Spleen (tissue), 11 donors: ENCODE data around the gene PALD1. TPM values are rescaled to one million over a fixed set of nuclear protein-coding genes. Genes with fewer than 3 reads are reported as not detected.

Experiments used
- DNase-seq: peaks from one replicate; pipeline ENCODE4 v3.0.0-alpha.2; 2020
- H3K27ac ChIP-seq, 8 donors: fragments of 200-600 bp; sonication (generic) in 7 of 8; 1 replicate in 4 of 8; 2 replicates in 4 of 8; pipeline versions ENCODE4 v1.5.0 to v1.8.0; 2016 to 2021; ENCODE audit warnings: inconsistent platforms in 4 of 8, mild to moderate bottlenecking in 4 of 8, moderate library complexity in 1 of 8
- H3K27me3 ChIP-seq, 7 donors: fragments of 200-600 bp; sonication (generic) in 6 of 7; replicated peaks in 1 of 7; 1 replicate in 4 of 7; 2 replicates in 3 of 7; pipeline versions ENCODE4 v1.5.0 to v1.8.0; 2016 to 2021; ENCODE audit warnings: inconsistent platforms in 3 of 7, mild to moderate bottlenecking in 1 of 7
- H3K36me3 ChIP-seq, 6 donors: fragments of 200-600 bp; sonication (generic) in 5 of 6; 1 replicate in 4 of 6; 2 replicates in 2 of 6; pipeline versions ENCODE4 v1.5.0 to v1.8.0; 2016 to 2021; ENCODE audit warnings: inconsistent platforms in 2 of 6
- H3K4me1 ChIP-seq, 6 donors: fragments of 200-600 bp; sonication (generic) in 5 of 6; 1 replicate in 3 of 6; 2 replicates in 3 of 6; pipeline versions ENCODE4 v1.5.0 to v1.8.0; 2016 to 2021; ENCODE audit warnings: inconsistent platforms in 3 of 6
- H3K4me3 ChIP-seq, 8 donors: fragments of 200-600 bp; sonication (generic) in 7 of 8; 1 replicate in 4 of 8; 2 replicates in 4 of 8; pipeline versions ENCODE4 v1.5.0 to v1.8.0; 2016 to 2021; ENCODE audit warnings: inconsistent platforms in 4 of 8, mild to moderate bottlenecking in 4 of 8, moderate library complexity in 2 of 8
- H3K9me3 ChIP-seq, 8 donors: fragments of 200-600 bp; sonication (generic) in 7 of 8; 1 replicate in 4 of 8; 2 replicates in 4 of 8; pipeline versions ENCODE4 v1.5.0 to v1.8.0; 2016 to 2021; ENCODE audit warnings: inconsistent platforms in 4 of 8
- POLR2A ChIP-seq, 3 donors: fragments of 450-650 bp; IDR thresholded peaks; one replicate each; pipeline ENCODE4 v1.5.1; 2017; ENCODE audit warnings: antibody characterized with exemption in 3 of 3, mild to moderate bottlenecking in 1 of 3
- POLR2AphosphoS5 ChIP-seq, 3 donors: sonication (generic); formaldehyde crosslinking; IDR thresholded peaks; one replicate each; pipeline ENCODE4 v1.5.1; 2017; ENCODE audit warnings: antibody characterized with exemption in 3 of 3
- WGBS, 5 donors: extraction: QIAGEN DNeasy Blood & Tissue Kit in 3 of 5; methylation state at CpG; one replicate each; pipeline versions ENCODE4 v1.1.5 to v1.1.7; 2013 to 2018; 5-methylcytosine and 5-hydroxymethylcytosine counted together
- intact Hi-C: fragments of 100-400 bp; cut with DNase I; formaldehyde crosslinking; loops from one replicate; pipeline ENCODE4 v1.15.0; 2023; ENCODE audit warnings: low total_unique reads
- polyA plus RNA-seq, 3 donors: library from polyadenylated mRNA; stranded (reverse); fragments of 200-250 nt; gene quantifications; one replicate each; pipeline ENCODE4 v1.2.1, GENCODE V29; 2013
- total RNA-seq, 7 donors: library from RNA; depleted of rRNA in 3 of 7; stranded (reverse); fragments of >200 nt in 3 of 7; fragmentation: NEBNext Ultra II Directional in 4 of 7; extraction: Animal tissue kit (Norgen Biotek cat#: 25700) in 4 of 7; gene quantifications; one replicate each; pipeline versions ENCODE4 v1.1.0 to v1.2.1, GENCODE V29; 2016 to 2021
- TF ChIP-seq, protein P1 (sequence below), 11 experiments: fragments of 200-600 bp in 7 of 11; fragments of 450-650 bp in 4 of 11; sonication (generic) in 4 of 11; IDR thresholded peaks in 8 of 11; conservative IDR thresholded peaks in 3 of 11; 1 replicate in 7 of 11; 2 replicates in 4 of 11; pipeline versions ENCODE4 v1.4.0 to v1.8.0; 2016 to 2021; ENCODE audit warnings: antibody characterized with exemption in 11 of 11, inconsistent platforms in 4 of 11, mild to moderate bottlenecking in 1 of 11
- donor health status: healthy with polysubstance abuse.
- donor health status: DM: no; HTN: no; CAD: no; lungs with moderate emphysema.
- donor health status: DM: no; HTN: no; CAD: no.
- donor health status: Bipolar disorder and iron deficiency.
- donor health status: healthy.
- donor health status: DM: no; HTN: no; CAD: no.
- donor health status: DM: yes; HTN: yes; CAD: no.

The PALD1 gene
- total and polyA plus RNA-seq, 10 donors = 7.7 to 27.8 (median 19.5) TPM

GRCh38 chr10:70564113-70564725, 85.7 kb downstream of the PALD1 start:
- 93 to 98% (median 95%) methylated on average over 7 to 21 of the region's 21 CpGs for WGBS, 5 donors
- Histone ChIP-seq H3K4me1 (peaks cover 0 to 63% (median 25%) of the 10 kb centered on the region in 6 donors), H3K27ac (peak overlapping the region in 1 of 8 donors; percentile 33), H3K9me3 (no peaks in the 10 kb centered on the region), H3K27me3 (no peaks in the 10 kb centered on the region), H3K36me3 (peaks cover 0 to 39% (median 1%) of the 10 kb centered on the region in 6 donors), H3K4me3 (no peak overlapping the region)
- TF ChIP-seq POLR2AphosphoS5 (IDR thresholded peaks at IDR 0.05) (no peak), POLR2A (IDR thresholded peaks at IDR 0.05) (no peak)
- TF ChIP-seq, protein P1, sequence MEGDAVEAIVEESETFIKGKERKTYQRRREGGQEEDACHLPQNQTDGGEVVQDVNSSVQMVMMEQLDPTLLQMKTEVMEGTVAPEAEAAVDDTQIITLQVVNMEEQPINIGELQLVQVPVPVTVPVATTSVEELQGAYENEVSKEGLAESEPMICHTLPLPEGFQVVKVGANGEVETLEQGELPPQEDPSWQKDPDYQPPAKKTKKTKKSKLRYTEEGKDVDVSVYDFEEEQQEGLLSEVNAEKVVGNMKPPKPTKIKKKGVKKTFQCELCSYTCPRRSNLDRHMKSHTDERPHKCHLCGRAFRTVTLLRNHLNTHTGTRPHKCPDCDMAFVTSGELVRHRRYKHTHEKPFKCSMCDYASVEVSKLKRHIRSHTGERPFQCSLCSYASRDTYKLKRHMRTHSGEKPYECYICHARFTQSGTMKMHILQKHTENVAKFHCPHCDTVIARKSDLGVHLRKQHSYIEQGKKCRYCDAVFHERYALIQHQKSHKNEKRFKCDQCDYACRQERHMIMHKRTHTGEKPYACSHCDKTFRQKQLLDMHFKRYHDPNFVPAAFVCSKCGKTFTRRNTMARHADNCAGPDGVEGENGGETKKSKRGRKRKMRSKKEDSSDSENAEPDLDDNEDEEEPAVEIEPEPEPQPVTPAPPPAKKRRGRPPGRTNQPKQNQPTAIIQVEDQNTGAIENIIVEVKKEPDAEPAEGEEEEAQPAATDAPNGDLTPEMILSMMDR (IDR thresholded peaks at IDR 0.05 in 8 of 11, conservative IDR thresholded peaks at IDR 0.05 in 3 of 11) = no peak
- DNase-seq = no peak
- intact Hi-C loops = no loop called here

- peaks cover 0 to 56% (median 22%) of the 10 kb centered on the region in 6 donors for H3K4me1 ChIP-seq
- H3K9me3 ChIP-seq = no peaks in the 10 kb centered on the region
- no peak for DNase-seq
- H3K27me3 ChIP-seq = no peaks in the 10 kb centered on the region
- H3K36me3 ChIP-seq = peaks cover 0 to 46% (median 1%) of the 10 kb centered on the region in 6 donors
- TF ChIP-seq POLR2AphosphoS5 (IDR thresholded peaks at IDR 0.05) = no peak
- TF ChIP-seq, protein P1 (IDR thresholded peaks at IDR 0.05 in 8 of 11, conservative IDR thresholded peaks at IDR 0.05 in 3 of 11) = no peak
- TF ChIP-seq POLR2A (IDR thresholded peaks at IDR 0.05) = no peak
- 66 to 94% (median 81%) methylated on average over 5 to 6 of the region's 6 CpGs for WGBS, 5 donors
- H3K4me3 ChIP-seq = no peak overlapping the region
- peak overlapping the region in 1 of 8 donors; percentile 33 for H3K27ac ChIP-seq
- intact Hi-C loops = no loop called here
Observed at GRCh38 chr10:70564901-70565351, 86.4 kb downstream of the PALD1 start.

DNA sequence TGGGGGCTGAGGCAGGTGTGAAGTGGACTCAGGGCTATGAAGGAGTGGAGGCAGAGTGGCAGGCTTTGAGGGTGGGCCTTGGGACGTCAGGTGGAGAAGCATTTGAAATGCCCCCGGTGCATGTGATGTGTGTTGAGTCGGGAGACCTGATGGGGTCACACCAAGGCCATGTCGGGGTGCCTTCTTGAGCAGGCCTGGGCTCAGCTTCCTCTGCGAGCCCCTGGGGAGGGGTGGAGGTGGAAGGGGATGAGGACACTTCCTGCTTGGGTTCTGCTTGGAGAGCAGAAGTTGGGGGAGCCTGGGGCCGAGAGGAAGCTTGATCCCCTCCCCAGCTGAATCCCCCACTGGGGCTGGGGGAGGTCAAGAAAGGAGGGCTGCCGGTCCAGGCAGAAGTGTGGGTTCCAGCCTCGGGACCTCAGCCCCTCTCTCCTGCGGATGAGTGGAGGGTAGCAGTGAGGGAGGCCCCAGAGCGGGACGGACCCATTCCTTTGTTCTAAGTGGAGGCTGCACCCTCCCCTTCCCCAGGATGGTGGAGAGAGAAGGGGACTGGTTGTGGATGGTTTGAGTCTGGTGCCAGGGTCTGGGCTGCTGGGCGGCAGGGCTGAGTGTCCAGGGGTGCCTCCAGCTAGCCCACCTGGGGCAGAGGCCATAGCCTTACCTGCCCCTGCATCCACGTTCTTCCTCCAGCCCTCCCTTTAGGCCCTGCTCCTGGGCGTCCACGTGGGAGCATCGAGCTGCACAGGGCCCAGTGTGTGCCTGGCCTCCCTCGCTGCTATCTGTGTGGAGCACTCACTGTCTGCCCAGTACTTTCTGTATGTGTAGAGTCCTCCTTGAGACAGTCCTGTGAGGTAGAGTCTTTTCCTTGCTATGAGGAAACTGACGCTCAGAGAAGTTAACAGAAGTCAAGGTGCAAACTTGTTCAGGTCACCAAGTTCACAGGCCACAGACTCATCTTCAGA, 87.3 kb downstream of the PALD1 start:
- TF ChIP-seq, protein P1 (IDR thresholded peaks at IDR 0.05 in 8 of 11, conservative IDR thresholded peaks at IDR 0.05 in 3 of 11) = no peak
- TF ChIP-seq POLR2A (IDR thresholded peaks at IDR 0.05) = no peak
- TF ChIP-seq POLR2AphosphoS5 (IDR thresholded peaks at IDR 0.05) = no peak
- no peaks in the 10 kb centered on the region for H3K9me3 ChIP-seq
- no peak for DNase-seq
- H3K27ac ChIP-seq = peak overlapping the region in 1 of 8 donors; percentile 33
- no peak overlapping the region for H3K4me3 ChIP-seq
- intact Hi-C loops = no loop called here
- H3K36me3 ChIP-seq = peaks cover 0 to 47% (median 1%) of the 10 kb centered on the region in 6 donors
- peaks cover 0 to 49% (median 22%) of the 10 kb centered on the region in 6 donors for H3K4me1 ChIP-seq
- H3K27me3 ChIP-seq = no peaks in the 10 kb centered on the region
- 53 to 72% (median 68%) methylated on average over 17 to 18 of the region's 18 CpGs for WGBS, 5 donors
